COLO668 (cell line): Measurements from ENCODE around the gene NTM.

Experiments used
- DNase-seq: peaks from one replicate; lab custom pipeline; 2025; ENCODE audit not compliant: unreplicated experiment; lab: John Stamatoyannopoulos, UW

NTM gene

DNA sequence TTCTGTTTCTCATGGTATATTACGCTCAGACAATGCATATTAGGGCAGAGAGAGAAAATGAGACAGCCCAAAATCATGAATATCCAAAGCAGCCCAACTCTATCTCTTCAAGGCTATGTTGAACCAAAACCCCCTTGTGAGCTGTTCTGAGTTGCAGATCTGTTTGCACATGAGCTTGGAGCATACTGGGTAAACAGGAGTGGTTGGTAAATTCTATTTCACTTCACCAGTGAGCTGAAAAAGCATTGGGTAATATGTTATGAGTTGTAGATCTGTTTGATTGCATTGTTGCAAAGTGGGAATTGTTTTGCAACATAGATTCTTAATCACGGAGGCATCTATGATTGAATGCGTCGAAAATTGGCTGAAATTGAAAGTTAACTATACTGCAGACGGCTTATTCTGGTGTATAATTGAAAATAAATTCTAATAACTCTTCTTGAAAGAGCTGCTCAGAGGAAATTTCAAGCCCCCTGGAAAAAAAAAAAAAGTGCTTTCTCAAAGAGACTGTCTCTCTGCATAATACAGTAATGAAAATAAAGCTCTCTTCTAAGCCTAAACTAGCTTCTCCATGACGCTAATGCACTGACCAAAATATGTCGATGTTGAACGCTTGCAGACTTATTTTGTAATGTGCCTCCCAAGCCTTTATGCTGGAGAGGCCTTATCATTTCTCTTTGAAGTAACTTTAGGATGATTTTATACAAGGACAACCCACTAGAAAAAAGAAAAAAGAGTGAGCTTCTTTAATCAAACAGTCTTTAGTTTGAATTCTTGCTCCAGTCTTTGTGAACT lies 263.7 kb downstream of the NTM start:
- no peak for DNase-seq

DNA sequence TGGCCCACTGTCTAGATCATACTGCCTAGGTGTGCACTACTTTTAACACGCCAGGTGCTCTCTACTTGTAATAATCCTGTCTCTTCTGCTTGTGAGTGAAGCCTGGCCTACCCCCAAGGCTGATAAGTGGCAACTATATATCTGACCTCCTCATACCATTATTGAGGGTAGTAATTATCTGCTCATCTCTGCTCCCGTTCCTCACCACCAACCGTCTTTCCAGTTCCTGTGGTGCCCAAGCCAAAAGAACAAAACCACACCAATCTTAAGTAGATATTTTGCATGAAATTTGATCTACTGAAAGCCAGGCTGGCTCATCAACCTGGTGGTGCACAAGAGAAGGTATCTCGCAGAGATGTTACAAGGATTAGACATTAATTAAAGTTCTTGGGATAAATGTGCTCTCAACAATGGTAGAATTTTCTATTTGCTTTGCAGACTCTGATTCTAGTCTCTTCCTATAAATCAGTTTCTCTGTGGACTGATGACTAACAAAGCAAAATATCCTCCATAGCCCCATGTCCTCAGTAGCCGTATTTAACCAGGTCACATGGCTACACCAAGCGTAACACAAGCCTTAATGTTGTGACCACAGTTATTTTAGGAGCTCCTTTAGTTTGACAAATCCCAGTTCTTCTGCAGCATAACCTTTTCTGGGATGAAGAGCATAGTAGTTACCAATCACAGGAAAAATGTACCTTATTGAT lies 267.2 kb downstream of the NTM start:
- DNase-seq = no peak

DNA sequence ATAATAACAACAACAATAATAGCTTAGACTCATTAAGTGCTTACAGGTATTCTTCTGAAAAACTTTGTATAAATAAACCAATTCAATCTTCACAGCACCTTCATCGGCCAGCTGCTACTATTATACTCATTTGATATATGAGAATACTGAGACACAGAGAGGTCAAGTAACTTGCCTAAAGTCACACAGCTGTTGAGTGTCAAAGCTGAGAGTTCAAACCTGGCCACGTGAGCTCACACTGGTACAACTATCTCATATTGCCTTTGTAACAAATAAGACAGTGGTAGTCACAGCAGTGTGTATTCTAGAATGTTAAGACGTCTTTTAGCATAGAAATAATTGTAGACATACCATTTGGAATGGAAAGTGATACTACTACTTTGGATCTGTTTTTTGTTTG lies 268.5 kb downstream of the NTM start:
- DNase-seq = no peak

DNA sequence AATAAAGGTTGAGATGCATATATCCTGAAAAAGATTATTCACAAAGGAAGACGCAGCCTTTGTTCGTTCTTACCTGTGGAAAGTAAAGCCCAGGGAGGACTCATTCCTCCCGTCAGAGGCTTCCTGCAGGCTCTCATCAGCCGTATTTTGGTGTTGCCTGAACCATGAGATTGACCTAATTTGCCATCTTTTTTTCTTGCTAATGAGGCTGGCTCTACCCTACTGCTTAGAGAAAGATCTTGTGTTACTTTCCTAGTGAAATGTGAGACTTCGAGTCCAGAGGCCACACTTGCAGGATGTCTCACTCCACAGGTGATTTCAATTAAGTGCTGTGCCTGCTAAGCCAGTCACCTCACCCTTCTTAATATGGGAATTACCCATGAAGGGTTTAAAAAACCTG lies 269.9 kb downstream of the NTM start:
- DNase-seq = no peak

DNA sequence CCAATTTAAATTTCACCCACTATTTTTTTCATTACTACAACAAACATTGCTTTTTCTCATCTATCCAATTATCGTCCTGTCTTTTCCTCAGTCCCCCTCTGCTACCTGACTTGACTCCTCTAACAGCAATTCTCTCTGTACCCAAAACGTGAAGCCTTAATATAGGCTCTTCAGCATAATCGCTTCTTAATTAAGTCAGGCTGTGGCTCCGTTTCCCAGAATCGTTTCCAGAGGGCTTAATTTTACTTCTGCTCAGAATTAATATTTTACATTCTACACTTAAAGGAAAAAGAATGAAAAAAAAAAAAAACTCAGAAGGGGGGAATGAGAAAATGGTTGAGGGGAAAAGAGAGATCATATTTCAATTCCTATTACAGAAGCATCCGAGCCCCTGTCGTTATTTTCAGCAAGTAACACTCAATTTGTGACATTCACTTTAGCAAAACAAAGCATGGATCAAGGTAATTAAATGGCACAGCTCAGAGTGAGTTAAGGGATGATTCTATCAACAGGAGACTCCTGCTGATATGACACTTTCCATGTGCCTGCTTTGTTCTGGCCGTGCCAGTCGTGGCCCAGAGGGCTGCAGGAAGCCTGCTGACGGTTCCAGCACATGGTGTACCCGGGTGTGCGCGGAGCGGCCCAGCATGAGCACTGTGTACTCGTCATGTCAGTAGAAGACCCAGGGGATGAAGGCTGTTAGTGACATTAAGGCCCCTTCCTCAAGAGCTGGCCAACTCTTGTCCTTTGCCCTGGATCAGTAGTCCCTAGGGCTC lies 272.5 kb downstream of the NTM start:
- DNase-seq = no peak

DNA sequence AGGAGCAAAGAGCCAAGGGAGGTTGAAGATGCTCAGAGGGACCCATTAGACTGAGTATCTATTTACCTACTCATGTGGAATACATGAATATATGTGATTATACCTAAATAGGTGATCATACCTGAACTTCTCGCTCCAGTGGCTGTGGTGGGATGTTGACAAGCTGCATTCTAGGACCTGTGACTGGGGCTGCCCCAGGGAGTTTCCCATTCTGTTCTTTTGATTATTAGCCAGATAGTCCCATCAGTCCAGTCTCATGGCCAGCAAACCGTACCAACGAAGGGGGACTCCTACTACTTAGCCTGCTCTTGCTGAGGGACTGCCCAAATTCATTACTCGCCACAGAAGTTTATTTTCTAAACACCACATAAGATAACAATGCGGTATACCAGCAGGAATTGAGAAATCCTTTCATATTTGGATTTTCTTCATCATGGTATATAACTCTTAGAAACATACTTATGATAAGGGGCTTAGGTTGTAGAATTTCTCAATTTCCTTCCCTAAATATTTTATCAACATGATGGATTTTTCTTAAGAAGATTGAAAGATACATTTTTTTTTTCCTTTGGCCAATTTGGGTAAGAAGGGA lies 273.9 kb downstream of the NTM start:
- no peak for DNase-seq

DNA sequence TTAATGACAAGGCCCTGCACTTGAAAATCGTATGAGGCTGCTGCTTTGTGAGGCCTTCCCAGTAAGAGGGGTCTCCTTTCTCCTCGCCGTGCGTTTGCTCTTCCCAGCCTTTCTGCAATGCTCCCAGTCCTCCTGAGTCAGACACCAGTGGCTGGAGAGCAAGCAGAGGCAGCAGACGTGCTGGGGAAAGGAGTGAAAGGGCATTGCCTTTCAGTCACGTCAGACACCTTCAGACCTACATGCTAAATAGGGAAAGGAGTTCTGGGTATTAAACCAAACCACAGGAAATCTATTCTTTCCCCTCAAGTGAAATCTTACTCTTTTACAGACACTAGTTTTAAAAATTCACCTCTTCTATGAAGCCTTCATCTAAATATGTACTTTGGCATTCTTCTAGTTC lies 274.8 kb downstream of the NTM start:
- no peak for DNase-seq

DNA sequence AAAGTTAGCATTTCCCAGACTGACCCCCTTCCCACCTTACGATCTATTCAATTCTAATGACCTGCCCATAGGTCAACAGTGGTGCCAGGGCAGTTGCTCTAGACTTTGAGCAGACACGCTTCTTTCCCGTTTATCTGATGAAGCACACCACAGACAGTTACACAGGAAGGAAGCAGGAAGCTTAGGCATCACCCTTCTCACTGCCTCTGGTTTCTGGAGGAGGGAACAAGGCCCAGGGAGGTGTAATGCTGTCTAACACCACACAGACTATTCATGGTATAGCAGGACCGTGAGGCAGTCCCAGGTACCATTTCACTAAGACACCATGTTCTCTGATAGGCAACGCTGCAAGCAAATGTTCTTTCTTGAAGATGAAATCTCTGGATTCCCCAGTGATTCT lies 279.4 kb downstream of the NTM start:
- DNase-seq = no peak

DNA sequence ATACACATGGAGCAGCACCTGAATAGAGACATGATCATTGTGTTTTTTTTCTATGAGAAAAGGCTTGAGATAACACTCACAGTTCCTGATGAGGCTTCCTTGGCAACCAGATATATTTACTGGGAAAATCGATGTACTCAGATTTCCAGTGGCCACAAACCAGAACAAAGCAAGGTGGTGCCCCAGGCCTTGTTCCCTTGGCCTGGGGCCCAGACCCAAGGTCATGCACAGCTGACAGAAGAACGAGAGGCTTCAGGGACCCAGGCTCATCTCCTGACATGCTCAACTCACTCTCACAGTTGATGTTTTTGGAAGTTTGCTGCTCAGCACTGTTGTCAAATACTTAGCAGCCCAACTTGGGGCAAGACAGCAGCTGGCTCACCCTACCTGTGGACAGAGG lies 281.8 kb downstream of the NTM start:
- DNase-seq = peak; percentile 16

DNA sequence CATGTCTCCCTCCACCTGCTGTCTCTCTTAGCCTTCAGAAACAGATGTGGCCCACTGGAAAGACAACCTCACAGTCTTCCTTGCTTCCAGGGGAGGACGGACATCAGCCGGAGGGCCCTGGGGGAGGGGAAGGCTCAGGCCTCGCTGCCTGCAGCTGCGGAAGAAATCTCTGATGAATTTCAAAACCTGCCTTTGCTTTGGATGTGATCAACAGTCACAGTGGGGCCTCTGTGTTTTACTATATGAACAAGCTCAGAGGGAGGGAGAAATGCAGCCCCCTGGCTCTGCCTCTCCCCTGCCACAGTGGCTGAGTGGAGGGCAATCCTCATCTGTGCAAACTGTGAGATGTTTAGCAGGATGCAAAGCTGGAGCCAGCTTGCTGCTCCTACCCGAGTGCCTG lies 282.8 kb downstream of the NTM start:
- no peak for DNase-seq

DNA sequence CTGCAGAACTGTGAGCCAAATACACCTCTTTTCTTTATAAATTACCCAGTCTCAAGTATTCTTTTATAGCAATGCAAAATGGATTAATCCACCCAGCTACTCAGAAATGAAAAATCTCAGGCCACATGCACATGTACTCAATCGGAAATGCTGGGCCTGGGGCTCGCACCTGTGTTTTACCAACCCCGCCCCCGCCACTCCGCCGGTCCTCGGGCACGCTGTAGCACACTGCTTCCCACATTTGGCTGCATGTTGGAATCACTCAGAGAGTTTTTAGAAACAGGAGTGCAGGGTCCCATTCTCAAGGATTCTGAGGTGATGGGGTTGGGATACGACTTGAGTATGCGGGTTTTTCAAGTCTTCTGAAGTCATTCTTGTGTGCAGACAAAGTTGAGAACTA lies 284.4 kb downstream of the NTM start:
- no peak for DNase-seq

DNA sequence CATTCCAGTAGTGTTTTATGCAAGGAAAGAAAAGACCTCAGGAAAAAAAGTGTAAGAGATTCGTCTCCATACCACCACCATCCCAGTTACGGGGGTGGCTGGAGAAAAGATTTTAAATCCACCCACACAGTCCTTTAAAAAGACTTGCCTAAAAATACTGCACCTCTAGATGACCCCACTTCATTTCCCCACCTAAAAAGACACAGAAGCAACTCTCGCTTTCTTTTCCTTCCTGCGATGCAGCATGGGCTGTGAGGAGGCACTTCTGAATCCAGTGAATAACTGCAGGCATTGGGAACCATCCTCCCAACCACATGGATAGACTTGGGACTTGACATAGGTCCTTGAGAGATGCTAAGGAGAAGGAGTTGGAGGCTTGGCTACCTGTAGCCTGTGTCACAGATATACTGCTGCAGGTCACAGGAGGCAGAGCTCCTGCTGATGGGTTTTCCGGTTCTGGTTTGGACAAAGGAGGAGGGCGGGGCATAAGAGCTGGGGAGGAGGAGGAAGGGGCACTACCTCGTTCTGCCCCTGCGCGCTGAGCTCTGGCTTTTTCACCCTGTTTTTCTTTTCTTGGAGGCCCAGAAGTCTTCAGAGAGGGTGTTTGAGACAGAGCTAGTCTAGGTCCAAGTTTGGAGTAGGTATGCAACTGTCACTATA lies 285.9 kb downstream of the NTM start:
- no peak for DNase-seq

DNA sequence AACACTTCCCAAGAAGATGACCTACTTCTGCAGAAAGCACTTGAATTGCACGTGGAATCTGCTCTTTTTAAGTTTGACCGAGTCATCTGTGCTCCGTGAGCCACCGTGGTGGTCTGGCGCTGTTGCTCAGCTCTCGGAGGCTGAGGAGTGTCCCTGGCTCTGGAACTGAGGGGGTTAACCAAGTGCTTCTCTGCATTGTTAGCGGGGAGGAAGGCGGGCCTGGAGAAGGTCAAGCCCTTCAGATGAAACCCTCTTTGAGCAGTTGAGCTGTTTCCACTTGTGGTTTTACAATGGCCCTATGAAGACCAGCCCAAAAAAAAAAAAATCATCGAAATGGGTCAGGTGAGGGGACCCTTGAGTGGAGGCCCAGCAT lies 286.4 kb downstream of the NTM start:
- no peak for DNase-seq

DNA sequence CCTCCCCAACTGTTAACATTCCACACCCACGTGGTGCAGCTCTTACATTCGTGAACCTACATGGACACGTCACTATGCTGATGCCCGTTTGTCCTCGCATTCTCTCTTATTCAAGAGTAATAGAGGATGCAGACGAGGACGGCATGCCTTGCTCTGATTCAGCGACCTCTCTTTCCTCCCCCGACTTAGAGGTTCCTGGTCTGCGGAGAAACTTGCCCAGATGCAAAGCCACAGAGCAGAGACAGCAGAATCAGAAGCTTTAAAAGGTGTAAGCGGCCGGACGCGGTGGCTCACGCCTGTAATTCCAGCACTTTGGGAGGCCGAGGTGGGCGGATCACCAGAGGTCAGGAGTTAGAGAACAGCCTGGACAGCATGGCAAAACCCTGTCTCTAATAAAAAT lies 288.0 kb downstream of the NTM start:
- no peak for DNase-seq

DNA sequence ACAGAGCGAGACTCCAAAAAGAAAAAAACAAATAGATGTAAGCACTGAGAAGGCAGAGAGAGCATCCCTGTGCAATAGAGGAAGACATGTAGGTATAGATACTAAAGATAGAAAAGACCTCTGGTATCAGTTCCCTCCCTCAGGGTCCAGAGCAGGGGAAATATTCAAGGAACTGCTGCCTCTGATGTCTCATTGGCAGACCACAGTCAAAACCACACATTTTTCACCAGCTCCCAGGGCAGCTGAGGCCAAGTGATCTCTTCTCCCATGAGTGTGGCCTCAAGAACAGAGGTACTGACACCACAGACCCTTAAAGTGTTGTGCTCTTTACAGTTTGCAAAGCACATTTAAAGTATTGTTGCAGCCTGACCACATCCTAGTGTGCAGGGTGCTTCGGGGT lies 288.5 kb downstream of the NTM start:
- DNase-seq = no peak

DNA sequence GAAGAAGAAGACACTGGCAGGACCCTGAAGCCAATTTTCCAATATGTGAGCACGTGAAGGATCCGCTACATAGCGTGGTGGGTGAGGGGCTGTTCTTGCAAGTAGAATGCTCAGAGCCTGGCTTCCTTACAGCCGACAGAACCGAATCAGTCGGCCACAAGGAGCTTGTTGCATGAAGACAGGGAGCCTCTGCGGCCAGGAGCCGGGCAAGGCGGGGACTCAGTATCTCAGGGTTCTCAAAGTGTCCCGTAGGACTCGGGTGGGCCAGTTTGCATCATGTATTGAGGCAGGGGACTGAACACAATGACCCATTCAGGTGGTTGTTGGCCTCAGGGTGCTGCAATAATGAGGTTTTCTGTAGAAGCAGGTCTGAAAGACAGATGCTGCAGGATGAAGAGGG lies 289.5 kb downstream of the NTM start:
- no peak for DNase-seq

DNA sequence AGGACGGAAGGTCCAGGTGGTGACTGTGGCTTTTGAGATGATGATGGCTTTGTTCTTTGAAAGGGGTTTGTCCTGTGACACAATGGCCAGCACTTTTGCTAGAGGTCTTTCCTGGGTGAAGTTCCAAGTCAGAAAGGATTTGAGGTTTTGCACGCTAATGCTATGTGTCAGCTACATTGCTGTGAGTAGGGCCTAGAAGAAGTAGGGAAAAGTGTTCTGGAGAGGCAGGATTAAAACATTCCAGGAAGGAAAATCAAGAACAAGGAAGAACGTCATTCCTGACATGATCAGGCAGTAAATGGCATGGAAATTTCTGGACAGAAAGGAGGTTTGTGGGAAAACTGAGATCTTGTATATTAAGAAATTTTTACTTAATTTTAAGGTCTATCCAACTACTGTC lies 290.7 kb downstream of the NTM start:
- DNase-seq = no peak

DNA sequence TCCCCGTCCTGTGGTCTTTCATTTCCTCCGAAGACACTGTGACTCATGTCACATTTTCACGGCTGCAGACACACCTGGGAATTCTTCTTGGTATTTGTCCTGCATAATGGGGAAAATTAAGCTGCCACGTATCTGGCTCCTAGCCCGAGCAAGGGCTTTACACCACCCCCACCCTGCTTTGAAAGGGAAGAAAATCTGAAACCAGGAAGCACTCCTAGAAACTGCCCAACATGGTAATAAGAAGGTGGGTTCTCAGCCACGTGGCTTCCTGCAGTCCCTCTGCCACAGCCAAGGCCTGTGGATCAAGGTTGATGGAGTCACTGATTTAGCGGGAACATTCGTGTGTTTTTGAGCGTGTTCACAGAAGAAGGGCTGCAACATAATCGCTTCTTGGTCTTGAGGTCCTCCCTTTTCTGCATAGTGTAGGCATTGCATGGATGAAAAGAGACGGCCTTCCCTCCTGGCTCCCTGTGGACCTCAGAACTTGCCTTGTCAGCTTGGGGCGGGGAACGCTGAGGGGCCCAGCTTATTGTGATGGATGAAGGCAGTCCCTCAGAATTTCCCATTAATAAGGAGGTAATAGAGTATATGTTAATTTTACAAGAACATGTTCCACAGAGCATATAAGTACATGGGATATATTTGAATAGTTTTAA lies 292.0 kb downstream of the NTM start:
- DNase-seq = no peak

DNA sequence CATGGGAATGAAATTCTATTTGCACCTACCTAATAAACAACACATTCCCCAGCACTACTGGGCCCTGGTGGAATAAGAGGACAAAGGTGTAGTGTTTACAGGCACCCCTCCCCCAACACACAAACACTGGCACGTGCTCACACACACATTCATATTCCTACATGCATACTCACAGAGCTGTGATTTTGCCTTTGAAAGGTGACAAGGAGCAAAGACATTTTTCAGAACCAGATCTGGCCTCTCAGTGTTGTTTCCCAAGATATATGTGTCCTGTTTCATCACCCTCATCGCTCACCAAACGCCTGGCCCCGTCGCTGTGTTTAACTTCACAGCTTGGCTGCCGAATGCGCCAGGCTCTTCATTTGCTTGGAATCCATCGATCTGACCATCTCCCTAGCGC lies 292.6 kb downstream of the NTM start:
- DNase-seq = no peak

DNA sequence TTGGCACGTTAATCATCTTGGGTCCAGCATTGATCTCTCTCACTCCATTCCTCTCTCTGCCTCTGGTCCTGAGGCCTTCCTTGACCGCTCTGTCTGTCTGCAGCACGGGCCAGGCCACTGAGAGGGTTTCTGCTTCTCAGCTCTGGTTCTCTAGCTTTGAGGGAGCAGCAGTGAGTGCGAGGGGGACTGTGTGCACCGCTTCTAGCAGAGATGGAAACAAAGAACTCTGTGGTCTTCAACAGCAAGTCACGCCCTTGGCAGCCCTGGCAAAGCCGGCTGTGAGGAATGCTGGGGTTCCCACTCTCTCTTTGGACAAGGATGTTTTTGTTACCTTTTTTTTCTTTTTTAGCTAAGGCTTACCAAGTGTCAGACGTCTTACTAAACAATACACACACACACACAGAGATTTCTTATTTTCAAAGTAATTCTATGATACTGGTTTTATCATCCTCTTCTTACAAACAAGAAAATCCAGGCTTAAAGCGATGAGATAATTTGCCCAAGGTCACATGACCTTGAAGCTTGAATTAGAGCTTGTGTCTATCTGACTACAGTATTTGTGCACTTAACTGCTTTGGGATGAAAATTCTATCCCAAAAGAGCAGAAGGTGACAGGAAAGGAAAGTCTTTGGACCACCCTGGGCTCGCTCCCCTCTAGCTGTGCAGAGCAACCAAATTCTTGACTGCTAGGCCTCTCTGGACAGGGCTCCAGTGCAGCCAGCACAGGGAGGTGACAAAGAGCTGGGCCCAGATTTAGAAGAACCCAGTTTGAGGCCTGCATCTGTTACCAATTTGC lies 293.2 kb downstream of the NTM start:
- DNase-seq = no peak
